UCSD-AML1 (cell line): ENCODE data around the gene ABHD17B.
"Not testable (repeated sequence)": the region's sequence is repeated elsewhere in the genome, so short reads cannot be mapped to it uniquely, and the experiment has no call there.

Source experiments
- DNase-seq: peaks from one replicate; lab custom pipeline; 2025; ENCODE audit not compliant: unreplicated experiment; lab: John Stamatoyannopoulos, UW

The ABHD17B gene

GRCh38 chr9:71911061-71911907 lies at the start of gene ABHD17B, which contains the start of gene C9orf85:
Gene ABHD17B, minus strand, starts transcription at chr9:71911193. Its CDS starts 36,113 bp downstream, at chr9:71875080.
Gene C9orf85, plus strand, starts transcription at chr9:71911639. Its CDS starts 96 bp downstream, at chr9:71911735.
- DNase-seq: peak; percentile 100

GRCh38 chr9:71955300-71955915 lies 44.4 kb upstream of the ABHD17B start:
- DNase-seq: no peak

- DNase-seq: not testable (repeated sequence)
These were observed 43.7 kb upstream of the ABHD17B start for GRCh38 chr9:71954652-71955051.

GRCh38 chr9:71944754-71945375 lies 33.9 kb upstream of the ABHD17B start:
- DNase-seq: no peak

- no peak for DNase-seq
These were observed 31.1 kb upstream of the ABHD17B start for GRCh38 chr9:71941998-71942567.

GRCh38 chr9:71941060-71941568 lies 30.1 kb upstream of the ABHD17B start:
- DNase-seq: no peak

- no peak for DNase-seq
These were observed 26.9 kb upstream of the ABHD17B start for GRCh38 chr9:71937898-71938297.

GRCh38 chr9:71937070-71937625 lies 26.2 kb upstream of the ABHD17B start:
- no peak for DNase-seq

GRCh38 chr9:71936066-71936465 lies 25.1 kb upstream of the ABHD17B start:
- DNase-seq: no peak

GRCh38 chr9:71931166-71931565 lies 20.2 kb upstream of the ABHD17B start:
- no peak for DNase-seq

- DNase-seq: no peak
These were observed 18.9 kb upstream of the ABHD17B start for GRCh38 chr9:71929791-71930440.

GRCh38 chr9:71929223-71929622 lies 18.2 kb upstream of the ABHD17B start:
- no peak for DNase-seq

- DNase-seq: no peak
These were observed 17.8 kb upstream of the ABHD17B start for GRCh38 chr9:71928806-71929205.

- DNase-seq: no peak
These were observed 17.4 kb upstream of the ABHD17B start for GRCh38 chr9:71928376-71928775.

- DNase-seq: no peak
These were observed 14.8 kb upstream of the ABHD17B start for GRCh38 chr9:71925834-71926233.

- DNase-seq: no peak
These were observed 13.6 kb upstream of the ABHD17B start for GRCh38 chr9:71924576-71924975.

GRCh38 chr9:71921190-71921814 lies 10.3 kb upstream of the ABHD17B start:
- DNase-seq: no peak

- no peak for DNase-seq
These were observed 9.6 kb upstream of the ABHD17B start for GRCh38 chr9:71920456-71921189.

GRCh38 chr9:71918419-71918818 lies 7.4 kb upstream of the ABHD17B start:
- DNase-seq: no peak
